ENCODE data around the gene AMBRA1.

AMBRA1 gene

DNA sequence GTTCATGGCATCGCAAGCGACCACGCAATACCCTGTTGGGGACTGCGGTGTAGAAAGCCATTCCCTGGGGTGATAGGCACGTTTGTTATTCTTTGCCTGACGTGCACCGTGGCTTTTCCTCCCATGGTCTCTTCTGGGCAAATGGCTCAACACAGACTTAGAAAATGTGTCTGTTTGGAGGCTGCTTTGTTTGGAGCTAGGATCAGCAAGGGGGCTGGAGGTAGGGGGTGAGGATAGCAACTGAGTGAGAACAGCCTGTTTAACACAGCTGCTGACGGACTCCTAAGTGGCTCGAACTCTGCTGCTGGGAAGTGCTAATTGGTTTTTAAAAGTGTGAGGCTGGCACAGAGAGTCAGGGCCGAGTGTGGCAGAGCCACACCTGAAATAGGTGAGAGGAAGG lies 186.2 kb downstream of the AMBRA1 start:
- TF ChIP-seq ZBTB7A (IDR thresholded peaks at IDR 0.05; ENCODE audit: low read depth) (no peak), NFIC (IDR thresholded peaks at IDR 0.05) (no peak), TCF12 (IDR thresholded peaks at IDR 0.05; ENCODE audit: low read depth) (no peak), CREB1 (IDR thresholded peaks at IDR 0.05; ENCODE audit: low read depth) (no peak), TEAD4 (IDR thresholded peaks at IDR 0.05) (no peak)
- TF ChIP-seq, protein P1, sequence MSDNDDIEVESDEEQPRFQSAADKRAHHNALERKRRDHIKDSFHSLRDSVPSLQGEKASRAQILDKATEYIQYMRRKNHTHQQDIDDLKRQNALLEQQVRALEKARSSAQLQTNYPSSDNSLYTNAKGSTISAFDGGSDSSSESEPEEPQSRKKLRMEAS (IDR thresholded peaks at IDR 0.05) = no peak

DNA sequence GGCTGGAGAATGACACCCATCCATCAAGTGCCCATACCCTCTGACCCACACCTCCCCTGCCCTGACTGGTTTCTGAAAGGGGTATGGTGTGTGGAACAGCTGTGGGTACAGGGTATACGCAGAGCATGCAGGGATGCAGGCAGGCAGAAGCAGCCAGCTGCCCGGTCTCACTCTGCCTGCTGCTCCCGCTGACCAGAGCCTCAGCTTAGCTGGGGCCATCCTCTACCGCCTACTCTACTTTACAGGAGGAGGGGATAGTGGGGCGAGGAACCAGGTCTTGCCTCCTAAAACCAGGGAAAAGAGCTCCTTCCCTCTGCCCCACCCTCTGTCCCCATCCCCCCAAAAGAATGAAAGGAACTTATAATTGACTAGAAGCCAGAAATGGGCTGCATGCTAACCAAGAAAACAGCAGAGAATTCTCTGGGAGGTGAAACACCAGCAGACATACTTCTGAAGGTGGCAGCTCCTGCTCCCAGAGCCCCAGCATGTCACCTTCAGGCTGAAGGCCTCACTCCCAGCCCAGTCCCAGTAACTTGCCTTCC lies 189.3 kb downstream of the AMBRA1 start:
- TF ChIP-seq, protein P2, sequence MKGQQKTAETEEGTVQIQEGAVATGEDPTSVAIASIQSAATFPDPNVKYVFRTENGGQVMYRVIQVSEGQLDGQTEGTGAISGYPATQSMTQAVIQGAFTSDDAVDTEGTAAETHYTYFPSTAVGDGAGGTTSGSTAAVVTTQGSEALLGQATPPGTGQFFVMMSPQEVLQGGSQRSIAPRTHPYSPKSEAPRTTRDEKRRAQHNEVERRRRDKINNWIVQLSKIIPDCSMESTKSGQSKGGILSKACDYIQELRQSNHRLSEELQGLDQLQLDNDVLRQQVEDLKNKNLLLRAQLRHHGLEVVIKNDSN (IDR thresholded peaks at IDR 0.05) = no peak
- TF ChIP-seq TCF12 (IDR thresholded peaks at IDR 0.05; ENCODE audit: low read depth) = no peak
- no peak for TF ChIP-seq RAD21 (IDR thresholded peaks at IDR 0.05; ENCODE audit: low read depth)
- TF ChIP-seq TEAD4 (IDR thresholded peaks at IDR 0.05) = no peak
- TF ChIP-seq EGR1 (IDR thresholded peaks at IDR 0.05) = no peak
- TF ChIP-seq NFIC (IDR thresholded peaks at IDR 0.05) = no peak
- TF ChIP-seq EP300 (IDR thresholded peaks at IDR 0.05; ENCODE audit: borderline replicate concordance) = no peak
- no peak for TF ChIP-seq FOXM1 (IDR thresholded peaks at IDR 0.05; ENCODE audit: borderline replicate concordance, low read depth)

- TF ChIP-seq, protein P1 (IDR thresholded peaks at IDR 0.05) = no peak
- TF ChIP-seq TEAD4 (IDR thresholded peaks at IDR 0.05) (no peak), YY1 (IDR thresholded peaks at IDR 0.05; ENCODE audit: low read depth) (no peak), NFIC (IDR thresholded peaks at IDR 0.05) (no peak), EGR1 (IDR thresholded peaks at IDR 0.05) (no peak), TAF1 (IDR thresholded peaks at IDR 0.05; ENCODE audit: low read depth) (no peak), ZBTB7A (IDR thresholded peaks at IDR 0.05; ENCODE audit: low read depth) (no peak), RAD21 (IDR thresholded peaks at IDR 0.05; ENCODE audit: low read depth) (no peak), FOXM1 (IDR thresholded peaks at IDR 0.05; ENCODE audit: borderline replicate concordance, low read depth) (no peak), CEBPB (IDR thresholded peaks at IDR 0.05) (no peak), EP300 (IDR thresholded peaks at IDR 0.05; ENCODE audit: borderline replicate concordance) (no peak), TCF12 (IDR thresholded peaks at IDR 0.05; ENCODE audit: low read depth) (no peak), CREB1 (IDR thresholded peaks at IDR 0.05; ENCODE audit: low read depth) (no peak)
- TF ChIP-seq, protein P3, sequence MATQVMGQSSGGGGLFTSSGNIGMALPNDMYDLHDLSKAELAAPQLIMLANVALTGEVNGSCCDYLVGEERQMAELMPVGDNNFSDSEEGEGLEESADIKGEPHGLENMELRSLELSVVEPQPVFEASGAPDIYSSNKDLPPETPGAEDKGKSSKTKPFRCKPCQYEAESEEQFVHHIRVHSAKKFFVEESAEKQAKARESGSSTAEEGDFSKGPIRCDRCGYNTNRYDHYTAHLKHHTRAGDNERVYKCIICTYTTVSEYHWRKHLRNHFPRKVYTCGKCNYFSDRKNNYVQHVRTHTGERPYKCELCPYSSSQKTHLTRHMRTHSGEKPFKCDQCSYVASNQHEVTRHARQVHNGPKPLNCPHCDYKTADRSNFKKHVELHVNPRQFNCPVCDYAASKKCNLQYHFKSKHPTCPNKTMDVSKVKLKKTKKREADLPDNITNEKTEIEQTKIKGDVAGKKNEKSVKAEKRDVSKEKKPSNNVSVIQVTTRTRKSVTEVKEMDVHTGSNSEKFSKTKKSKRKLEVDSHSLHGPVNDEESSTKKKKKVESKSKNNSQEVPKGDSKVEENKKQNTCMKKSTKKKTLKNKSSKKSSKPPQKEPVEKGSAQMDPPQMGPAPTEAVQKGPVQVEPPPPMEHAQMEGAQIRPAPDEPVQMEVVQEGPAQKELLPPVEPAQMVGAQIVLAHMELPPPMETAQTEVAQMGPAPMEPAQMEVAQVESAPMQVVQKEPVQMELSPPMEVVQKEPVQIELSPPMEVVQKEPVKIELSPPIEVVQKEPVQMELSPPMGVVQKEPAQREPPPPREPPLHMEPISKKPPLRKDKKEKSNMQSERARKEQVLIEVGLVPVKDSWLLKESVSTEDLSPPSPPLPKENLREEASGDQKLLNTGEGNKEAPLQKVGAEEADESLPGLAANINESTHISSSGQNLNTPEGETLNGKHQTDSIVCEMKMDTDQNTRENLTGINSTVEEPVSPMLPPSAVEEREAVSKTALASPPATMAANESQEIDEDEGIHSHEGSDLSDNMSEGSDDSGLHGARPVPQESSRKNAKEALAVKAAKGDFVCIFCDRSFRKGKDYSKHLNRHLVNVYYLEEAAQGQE (IDR thresholded peaks at IDR 0.05; ENCODE audit: low read depth) = no peak
- TF ChIP-seq, protein P2 (IDR thresholded peaks at IDR 0.05) = no peak
These were observed 190.6 kb downstream of the AMBRA1 start for GRCh38 chr11:46402957-46403902.

DNA sequence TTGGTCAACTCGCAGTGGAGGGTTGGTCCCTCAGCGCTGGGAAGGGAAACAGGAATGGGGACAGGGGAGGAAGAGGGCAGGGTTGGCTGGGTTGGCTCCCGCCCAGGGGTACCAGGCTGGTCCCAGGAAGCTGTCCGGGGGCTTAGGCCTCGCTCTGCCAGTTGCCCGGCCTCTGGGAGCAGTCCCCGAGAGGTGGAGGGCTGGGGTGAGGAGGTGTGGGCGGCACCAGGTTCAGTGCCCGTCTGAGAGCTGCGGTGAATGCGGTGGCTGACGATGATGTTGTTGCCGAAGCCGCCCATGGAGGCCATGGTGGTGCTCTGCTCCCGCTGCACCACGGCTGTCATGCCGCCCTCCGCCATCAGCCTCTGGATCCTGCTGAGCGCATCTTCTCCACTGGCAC lies 196.3 kb downstream of the AMBRA1 start:
- TF ChIP-seq TEAD4 (IDR thresholded peaks at IDR 0.05) = no peak
- TF ChIP-seq, protein P2 (IDR thresholded peaks at IDR 0.05) = no peak
- no peak for TF ChIP-seq CEBPB (IDR thresholded peaks at IDR 0.05)
- TF ChIP-seq CREB1 (IDR thresholded peaks at IDR 0.05; ENCODE audit: low read depth) = no peak

DNA sequence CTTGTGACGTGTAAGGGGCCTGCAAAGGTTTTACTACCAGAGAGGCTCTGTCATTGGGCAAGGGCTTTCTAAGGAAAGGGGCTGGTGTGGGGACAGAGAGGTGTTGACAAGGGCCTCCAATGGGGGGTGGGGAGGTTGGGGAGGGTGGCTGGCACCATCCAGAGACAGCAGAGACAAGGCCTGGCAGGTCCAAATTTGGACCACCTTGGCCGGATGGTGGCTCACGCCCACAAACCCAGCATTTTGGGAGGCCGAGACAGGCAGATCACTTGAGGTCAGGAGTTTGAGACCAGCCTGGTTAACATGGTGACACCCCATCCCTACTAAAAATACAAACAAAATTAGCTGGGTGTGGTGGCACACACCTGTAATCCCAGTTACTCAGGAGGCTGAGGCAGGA lies 200.1 kb downstream of the AMBRA1 start:
- TF ChIP-seq YY1 (IDR thresholded peaks at IDR 0.05; ENCODE audit: low read depth) = no peak
- TF ChIP-seq NFIC (IDR thresholded peaks at IDR 0.05) = no peak
- TF ChIP-seq, protein P3 (IDR thresholded peaks at IDR 0.05; ENCODE audit: low read depth) = no peak
- no peak for TF ChIP-seq TAF1 (IDR thresholded peaks at IDR 0.05; ENCODE audit: low read depth)
- TF ChIP-seq ZBTB7A (IDR thresholded peaks at IDR 0.05; ENCODE audit: low read depth) = no peak
- TF ChIP-seq, protein P1 (IDR thresholded peaks at IDR 0.05) = no peak
- no peak for TF ChIP-seq CEBPB (IDR thresholded peaks at IDR 0.05)
- TF ChIP-seq, protein P2 (IDR thresholded peaks at IDR 0.05) = no peak
- TF ChIP-seq RAD21 (IDR thresholded peaks at IDR 0.05; ENCODE audit: low read depth) = no peak
- TF ChIP-seq TCF12 (IDR thresholded peaks at IDR 0.05; ENCODE audit: low read depth) = no peak
- no peak for TF ChIP-seq EGR1 (IDR thresholded peaks at IDR 0.05)
- TF ChIP-seq TEAD4 (IDR thresholded peaks at IDR 0.05) = no peak
- no peak for TF ChIP-seq CREB1 (IDR thresholded peaks at IDR 0.05; ENCODE audit: low read depth)

Data from Ishikawa (cell line).